Tibial nerve (tissue), 4 donors: ENCODE results near the gene L3MBTL3.

Source experiments
- CTCF ChIP-seq, 5 experiments: fragments of 200-600 bp in 3 of 5; fragments of 450-650 bp in 2 of 5; sonication (generic) in 3 of 5; IDR thresholded peaks; one replicate each; pipeline ENCODE4 v1.5.1; 2016 to 2019; ENCODE audit warnings: antibody characterized with exemption in 5 of 5, mild to moderate bottlenecking in 3 of 5, moderate library complexity in 2 of 5
- EP300 ChIP-seq, 2 donors: sonication (generic); formaldehyde crosslinking; IDR thresholded peaks; one replicate each; pipeline ENCODE4 v1.6.1; 2017; ENCODE audit warnings: antibody characterized with exemption in 2 of 2, mild to moderate bottlenecking in 1 of 2
- POLR2A ChIP-seq, 2 donors: fragments of 450-650 bp; IDR thresholded peaks; one replicate each; pipeline ENCODE4 v1.6.1; 2017; ENCODE audit warnings: antibody characterized with exemption in 2 of 2, mild to moderate bottlenecking in 2 of 2, moderate library complexity in 2 of 2

- TF ChIP-seq CTCF (IDR thresholded peaks at IDR 0.05) (no peak), POLR2A (IDR thresholded peaks at IDR 0.05) (no peak), EP300 (IDR thresholded peaks at IDR 0.05) (no peak)
Observed at GRCh38 chr6:130183271-130184222, 165.2 kb downstream of the L3MBTL3 start.
